Measurements from ENCODE around the gene PRDM5.

DNA sequence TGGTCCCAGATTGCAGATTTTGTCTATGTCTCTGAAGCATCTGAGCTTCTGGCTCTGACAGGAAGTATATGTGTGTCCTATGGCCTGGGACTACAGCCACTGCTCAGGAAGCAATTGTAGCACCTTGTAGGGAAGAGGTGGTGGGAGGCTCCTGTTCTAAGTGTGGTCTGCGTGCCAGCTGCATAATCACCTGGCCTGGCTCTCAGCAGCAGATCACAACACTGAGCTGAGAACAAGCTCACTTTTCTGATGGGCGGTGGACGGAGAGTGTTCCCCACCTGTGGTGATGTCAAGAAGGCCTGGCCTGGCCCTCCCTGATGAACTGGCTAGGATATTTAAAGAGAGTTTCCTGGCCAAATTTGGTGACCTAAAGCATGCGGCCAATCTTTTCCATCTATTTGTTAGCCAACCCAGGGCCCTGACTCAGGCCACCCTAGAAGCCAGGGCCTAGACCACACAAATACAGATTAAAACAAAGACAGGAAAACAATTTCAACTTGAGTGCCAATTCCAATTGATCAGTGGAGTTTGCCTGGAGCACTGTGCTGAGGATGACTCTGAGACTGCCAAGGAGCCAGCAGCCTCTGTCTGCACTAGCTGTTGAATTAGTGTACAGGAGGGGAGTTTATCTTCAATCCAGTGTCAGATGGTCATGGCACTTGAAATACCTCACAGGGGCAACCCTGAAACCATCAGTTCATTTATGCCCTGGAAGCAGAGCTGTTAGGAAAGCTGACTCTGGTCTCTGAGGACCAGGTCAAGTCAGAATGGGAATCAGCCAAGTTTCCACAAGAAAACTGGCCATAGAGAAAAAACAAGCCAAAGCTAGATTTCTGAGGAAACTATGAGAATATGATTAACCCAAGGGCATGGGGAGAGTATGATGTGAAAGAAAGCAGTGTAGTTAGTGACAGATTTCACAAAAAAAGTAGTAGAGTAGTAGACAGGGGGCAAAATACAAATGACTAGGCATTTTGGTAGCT lies 47.4 kb downstream of the PRDM5 start:
- no peak for TF ChIP-seq CTCF (IDR thresholded peaks at IDR 0.05)
- no peak for TF ChIP-seq POLR2A (IDR thresholded peaks at IDR 0.05)
